Measurements from ENCODE around the gene UGT2B28.
"Not testable (repeated sequence)": the region's sequence is repeated elsewhere in the genome, so short reads cannot be mapped to it uniquely, and the experiment has no call there.

Gene UGT2B28

GRCh38 chr4:69343558-69344420 lies 63.5 kb downstream of the UGT2B28 start:
- DNase-seq: not testable (repeated sequence)

Measured in right forelimb (tissue), 1 donor.